ENCODE results near the gene PSKH1.

Gene PSKH1

DNA sequence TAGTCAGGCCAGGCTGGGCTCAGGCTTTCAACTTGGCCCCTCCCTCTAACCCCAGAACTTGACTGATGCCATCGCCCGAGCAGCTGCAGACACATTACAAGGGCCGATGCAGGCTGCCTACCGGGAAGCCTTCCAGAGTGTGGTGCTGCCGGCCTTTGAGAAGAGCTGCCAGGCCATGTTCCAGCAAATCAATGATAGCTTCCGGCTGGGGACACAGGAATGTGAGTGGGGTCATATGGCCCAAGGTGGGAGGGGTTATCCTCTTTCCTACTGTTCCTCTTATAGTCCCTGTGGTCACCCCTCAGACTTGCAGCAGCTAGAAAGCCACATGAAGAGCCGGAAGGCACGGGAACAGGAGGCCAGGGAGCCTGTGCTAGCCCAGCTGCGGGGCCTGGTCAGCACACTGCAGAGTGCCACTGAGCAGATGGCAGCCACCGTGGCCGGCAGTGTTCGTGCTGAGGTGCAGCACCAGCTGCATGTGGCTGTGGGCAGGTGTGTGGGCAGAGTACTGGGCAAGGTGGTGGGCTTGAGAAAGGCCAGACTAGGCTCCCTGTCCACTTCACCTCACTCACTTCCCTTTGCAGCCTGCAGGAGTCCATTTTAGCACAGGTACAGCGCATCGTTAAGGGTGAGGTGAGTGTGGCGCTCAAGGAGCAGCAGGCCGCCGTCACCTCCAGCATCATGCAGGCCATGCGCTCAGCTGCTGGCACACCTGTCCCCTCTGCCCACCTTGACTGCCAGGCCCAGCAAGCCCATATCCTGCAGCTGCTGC lies 10.5 kb upstream of the PSKH1 start:
- no peak for DNase-seq (ENCODE audit: extremely low read depth, low read depth)
- TF ChIP-seq, protein P1, sequence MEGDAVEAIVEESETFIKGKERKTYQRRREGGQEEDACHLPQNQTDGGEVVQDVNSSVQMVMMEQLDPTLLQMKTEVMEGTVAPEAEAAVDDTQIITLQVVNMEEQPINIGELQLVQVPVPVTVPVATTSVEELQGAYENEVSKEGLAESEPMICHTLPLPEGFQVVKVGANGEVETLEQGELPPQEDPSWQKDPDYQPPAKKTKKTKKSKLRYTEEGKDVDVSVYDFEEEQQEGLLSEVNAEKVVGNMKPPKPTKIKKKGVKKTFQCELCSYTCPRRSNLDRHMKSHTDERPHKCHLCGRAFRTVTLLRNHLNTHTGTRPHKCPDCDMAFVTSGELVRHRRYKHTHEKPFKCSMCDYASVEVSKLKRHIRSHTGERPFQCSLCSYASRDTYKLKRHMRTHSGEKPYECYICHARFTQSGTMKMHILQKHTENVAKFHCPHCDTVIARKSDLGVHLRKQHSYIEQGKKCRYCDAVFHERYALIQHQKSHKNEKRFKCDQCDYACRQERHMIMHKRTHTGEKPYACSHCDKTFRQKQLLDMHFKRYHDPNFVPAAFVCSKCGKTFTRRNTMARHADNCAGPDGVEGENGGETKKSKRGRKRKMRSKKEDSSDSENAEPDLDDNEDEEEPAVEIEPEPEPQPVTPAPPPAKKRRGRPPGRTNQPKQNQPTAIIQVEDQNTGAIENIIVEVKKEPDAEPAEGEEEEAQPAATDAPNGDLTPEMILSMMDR (IDR thresholded peaks at IDR 0.05; ENCODE audit: low read depth, low read length), result no peak

DNA sequence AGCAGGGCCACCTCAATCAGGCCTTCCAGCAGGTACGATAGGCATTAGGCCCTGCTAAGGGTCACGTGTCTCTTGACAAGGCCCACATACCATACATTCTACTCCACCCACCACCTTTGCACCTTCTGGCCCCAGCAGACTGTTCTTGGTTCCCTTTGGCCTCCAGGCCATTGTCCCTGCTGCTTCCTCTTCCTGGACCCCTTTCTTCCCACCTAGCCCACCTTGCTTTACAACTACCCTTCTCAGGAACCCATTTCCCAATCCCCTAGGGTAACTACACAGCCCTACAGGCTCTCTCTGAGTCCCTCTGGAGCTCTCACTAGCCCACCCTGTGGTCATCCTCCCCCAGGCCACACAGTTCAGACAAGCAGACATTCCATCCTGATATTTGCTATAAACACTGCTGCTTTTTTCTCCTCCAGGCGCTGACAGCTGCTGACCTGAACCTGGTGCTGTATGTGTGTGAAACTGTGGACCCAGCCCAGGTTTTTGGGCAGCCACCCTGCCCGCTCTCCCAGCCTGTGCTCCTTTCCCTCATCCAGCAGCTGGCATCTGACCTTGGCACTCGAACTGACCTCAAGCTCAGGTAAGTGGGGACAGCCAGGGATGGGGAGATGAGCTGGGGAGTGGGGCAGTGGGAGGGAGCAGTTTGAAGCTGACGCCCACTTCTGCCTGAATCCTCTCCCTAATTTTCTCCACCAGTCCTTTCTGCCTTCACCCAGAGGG lies 9.7 kb upstream of the PSKH1 start:
- TF ChIP-seq, protein P1 (IDR thresholded peaks at IDR 0.05; ENCODE audit: low read depth, low read length), result no peak
- no peak for DNase-seq (ENCODE audit: extremely low read depth, low read depth)

DNA sequence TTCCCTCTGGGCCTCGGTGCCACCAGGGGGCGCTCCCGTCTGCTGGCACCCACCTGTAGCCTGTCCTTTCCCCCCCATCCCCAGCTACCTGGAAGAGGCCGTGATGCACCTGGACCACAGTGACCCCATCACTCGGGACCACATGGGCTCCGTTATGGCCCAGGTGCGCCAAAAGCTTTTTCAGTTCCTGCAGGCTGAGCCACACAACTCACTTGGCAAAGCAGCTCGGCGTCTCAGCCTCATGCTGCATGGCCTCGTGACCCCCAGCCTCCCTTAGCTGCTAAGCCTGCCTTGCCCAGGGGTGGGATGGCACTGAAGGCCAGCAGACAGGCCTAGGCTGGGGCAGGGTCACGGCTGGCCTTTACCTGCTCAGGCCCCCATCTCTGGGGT lies 9.2 kb upstream of the PSKH1 start:
- no peak for DNase-seq (ENCODE audit: extremely low read depth, low read depth)
- TF ChIP-seq, protein P1 (IDR thresholded peaks at IDR 0.05; ENCODE audit: low read depth, low read length), result peak; percentile 85

DNA sequence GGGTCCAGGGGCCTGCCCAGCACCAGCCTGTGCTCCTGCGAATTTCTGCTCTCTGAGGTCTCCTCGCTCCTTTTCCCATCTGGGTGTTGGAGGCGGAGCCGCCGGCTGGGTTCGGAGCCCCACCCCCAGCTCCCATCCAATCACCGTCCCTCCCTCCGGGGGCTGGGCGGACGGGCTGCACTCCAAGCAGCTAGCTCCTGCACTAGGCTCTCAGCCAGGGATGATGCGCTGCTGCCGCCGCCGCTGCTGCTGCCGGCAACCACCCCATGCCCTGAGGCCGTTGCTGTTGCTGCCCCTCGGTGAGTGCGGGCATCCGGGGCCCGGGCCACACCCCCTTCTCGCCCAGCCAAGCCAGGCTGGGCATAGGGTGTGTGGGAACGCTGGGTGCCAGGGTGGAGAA lies 8.4 kb upstream of the PSKH1 start, which contains the start of gene NRN1L:
Gene NRN1L, plus strand, starts transcription at position 202 of the 400 bp plus-strand sequence. Its CDS starts 19 bp downstream, at position 221.
- TF ChIP-seq, protein P1 (IDR thresholded peaks at IDR 0.05; ENCODE audit: low read depth, low read length), result no peak
- peak; percentile 79 for DNase-seq (ENCODE audit: extremely low read depth, low read depth)

DNA sequence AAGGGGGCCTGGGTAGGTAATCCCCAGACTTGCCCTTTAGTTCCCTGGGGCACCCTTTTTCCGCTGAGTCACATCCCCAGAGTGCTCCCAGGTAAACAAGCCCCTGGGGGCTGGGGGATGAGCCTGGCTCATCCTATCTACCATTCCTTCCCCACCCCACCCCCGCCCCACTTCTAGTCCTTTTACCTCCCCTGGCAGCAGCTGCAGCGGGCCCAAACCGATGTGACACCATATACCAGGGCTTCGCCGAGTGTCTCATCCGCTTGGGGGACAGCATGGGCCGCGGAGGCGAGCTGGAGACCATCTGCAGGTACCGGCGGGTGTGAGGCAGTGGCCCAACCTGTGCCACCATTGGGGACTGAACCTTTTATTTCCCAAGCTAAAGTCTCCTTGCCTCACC lies 7.5 kb upstream of the PSKH1 start:
- TF ChIP-seq, protein P1 (IDR thresholded peaks at IDR 0.05; ENCODE audit: low read depth, low read length), result no peak
- DNase-seq (ENCODE audit: extremely low read depth, low read depth), result no peak

DNA sequence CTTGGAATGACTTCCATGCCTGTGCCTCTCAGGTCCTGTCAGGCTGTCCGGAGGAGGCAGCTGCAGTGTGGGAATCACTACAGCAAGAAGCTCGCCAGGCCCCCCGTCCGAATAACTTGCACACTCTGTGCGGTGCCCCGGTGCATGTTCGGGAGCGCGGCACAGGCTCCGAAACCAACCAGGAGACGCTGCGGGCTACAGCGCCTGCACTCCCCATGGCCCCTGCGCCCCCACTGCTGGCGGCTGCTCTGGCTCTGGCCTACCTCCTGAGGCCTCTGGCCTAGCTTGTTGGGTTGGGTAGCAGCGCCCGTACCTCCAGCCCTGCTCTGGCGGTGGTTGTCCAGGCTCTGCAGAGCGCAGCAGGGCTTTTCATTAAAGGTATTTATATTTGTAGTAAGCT lies 7.1 kb upstream of the PSKH1 start:
- TF ChIP-seq, protein P1 (IDR thresholded peaks at IDR 0.05; ENCODE audit: low read depth, low read length), result no peak
- DNase-seq (ENCODE audit: extremely low read depth, low read depth), result no peak

DNA sequence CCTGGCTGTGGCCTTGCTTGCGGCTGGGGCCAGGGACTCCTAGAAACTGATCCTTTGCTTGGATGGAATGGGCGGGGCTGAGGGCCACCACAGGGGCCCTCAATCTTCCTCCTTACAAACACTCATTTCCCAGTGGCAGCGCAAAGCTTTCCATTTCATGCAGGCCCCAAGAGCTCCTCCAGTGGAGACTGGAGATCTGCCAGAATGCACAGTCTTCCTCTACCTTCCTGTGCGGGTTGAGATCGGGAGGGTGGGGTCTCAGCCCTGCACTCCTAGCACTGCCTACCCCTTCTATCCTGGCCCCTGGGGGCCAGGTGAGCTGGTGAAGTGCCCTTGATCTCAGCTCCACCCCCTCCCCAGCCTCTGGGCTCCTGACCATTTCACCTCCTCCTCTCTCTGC lies 6.7 kb upstream of the PSKH1 start:
- no peak for DNase-seq (ENCODE audit: extremely low read depth, low read depth)

More for the DNA sequence above, 6.7 kb upstream of the PSKH1 start:
- TF ChIP-seq, protein P1 (IDR thresholded peaks at IDR 0.05; ENCODE audit: low read depth, low read length), result no peak

Data from AG09319 (cell line).